ENCODE measurements around the gene TTI1.

Gene TTI1

GRCh38 chr20:38063911-38064530 lies 30.8 kb upstream of the TTI1 start:
- Histone ChIP-seq H2BK12ac (ENCODE audit: low read length) (no peak overlapping the region), H3K4me1 (ENCODE audit: control insufficient read depth in 2 of 2, insufficient read depth in 1 of 2, low read depth in 1 of 2, low read length in 2 of 2) (no peaks in the 10 kb centered on the region), H3K9me3 (replicated peaks in 1 of 2; ENCODE audit: control insufficient read depth in 2 of 2, insufficient read depth in 1 of 2, low read depth in 1 of 2, low read length in 2 of 2) (peaks cover 2% of the 10 kb centered on the region in 2 donors), H2BK5ac (ENCODE audit: low read length) (no peak overlapping the region), H3K4ac (ENCODE audit: low read length) (no peak overlapping the region), H2BK120ac (ENCODE audit: low read depth, low read length) (no peak overlapping the region), H3K18ac (ENCODE audit: low read length) (no peak overlapping the region), H4K8ac (ENCODE audit: low read depth, low read length) (no peak overlapping the region), H3K14ac (ENCODE audit: low read length) (no peak overlapping the region), H3K27me3 (ENCODE audit: control insufficient read depth in 3 of 3, insufficient read depth in 3 of 3, low read depth in 1 of 3, low read length in 3 of 3) (no peaks in the 10 kb centered on the region), H3K79me1 (ENCODE audit: low read depth, low read length) (no peaks in the 10 kb centered on the region), H3K9ac (ENCODE audit: low read depth, low read length, poor library complexity) (no peak overlapping the region), H3K4me2 (ENCODE audit: insufficient read depth, low read length, poor library complexity, severe bottlenecking) (no peak overlapping the region), H2BK15ac (ENCODE audit: low read length) (no peak overlapping the region), H2AK5ac (ENCODE audit: low read depth, low read length) (no peak overlapping the region), H3K27ac (replicated peaks; ENCODE audit: low read length) (no peak overlapping the region), H2AFZ (ENCODE audit: low read length) (no peak overlapping the region), H3K36me3 (replicated peaks in 1 of 2; ENCODE audit: control insufficient read depth in 2 of 2, insufficient read depth in 2 of 2, low read length in 2 of 2) (peaks cover 32 to 98% of the 10 kb centered on the region in 2 donors), H3K4me3 (ENCODE audit: low read length in 2 of 2) (no peak overlapping the region), H4K91ac (ENCODE audit: low read depth, low read length, poor library complexity) (no peak overlapping the region), H3K23ac (ENCODE audit: low read depth, low read length, poor library complexity) (no peak overlapping the region)
- WGBS, 2 donors (ENCODE audit: extremely low coverage in 2 of 2, insufficient read length in 2 of 2, insufficient replicate concordance in 1 of 2), result no CpG with 5 or more reads among the region's 7 CpGs
- DNase-seq (ENCODE audit: low spot score), result no peak

DNA sequence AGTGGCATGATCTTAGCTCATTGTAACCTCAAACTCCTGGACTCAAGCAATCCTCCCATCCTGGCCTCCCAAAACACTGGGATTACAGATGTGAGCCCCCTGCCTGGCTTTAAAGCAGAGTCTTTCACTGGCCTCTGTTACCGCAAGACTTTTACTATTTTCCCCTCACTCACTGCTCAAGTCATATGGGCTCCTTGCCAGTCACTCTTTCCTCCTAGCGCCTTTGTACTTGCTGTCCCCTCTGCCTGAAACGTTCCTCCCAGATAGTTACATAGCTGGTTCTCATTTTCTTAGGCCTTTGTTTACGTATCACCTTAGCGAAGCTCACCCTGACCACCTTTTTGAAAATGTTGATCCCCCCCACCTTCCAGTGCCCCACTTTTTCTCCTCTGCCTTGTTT lies 29.6 kb upstream of the TTI1 start:
- no peaks in the 10 kb centered on the region for H3K79me1 ChIP-seq (ENCODE audit: low read depth, low read length)
- H3K27ac ChIP-seq (replicated peaks; ENCODE audit: low read length), result no peak overlapping the region
- H3K14ac ChIP-seq (ENCODE audit: low read length), result no peak overlapping the region
- H2BK12ac ChIP-seq (ENCODE audit: low read length), result no peak overlapping the region
- no peak overlapping the region for H3K4ac ChIP-seq (ENCODE audit: low read length)
- no CpG with 5 or more reads among the region's 5 CpGs for WGBS, 2 donors (ENCODE audit: extremely low coverage in 2 of 2, insufficient read length in 2 of 2, insufficient replicate concordance in 1 of 2)
- H3K18ac ChIP-seq (ENCODE audit: low read length), result no peak overlapping the region
- H2AFZ ChIP-seq (ENCODE audit: low read length), result no peak overlapping the region
- H3K36me3 ChIP-seq (replicated peaks in 1 of 2; ENCODE audit: control insufficient read depth in 2 of 2, insufficient read depth in 2 of 2, low read length in 2 of 2), result peaks cover 34 to 98% of the 10 kb centered on the region in 2 donors
- H4K8ac ChIP-seq (ENCODE audit: low read depth, low read length), result no peak overlapping the region
- H3K4me3 ChIP-seq (ENCODE audit: low read length in 2 of 2), result no peak overlapping the region
- H3K4me2 ChIP-seq (ENCODE audit: insufficient read depth, low read length, poor library complexity, severe bottlenecking), result no peak overlapping the region
- no peak overlapping the region for H2BK15ac ChIP-seq (ENCODE audit: low read length)
- H3K23ac ChIP-seq (ENCODE audit: low read depth, low read length, poor library complexity), result no peak overlapping the region
- no peak overlapping the region for H3K9ac ChIP-seq (ENCODE audit: low read depth, low read length, poor library complexity)
- H3K4me1 ChIP-seq (ENCODE audit: control insufficient read depth in 2 of 2, insufficient read depth in 1 of 2, low read depth in 1 of 2, low read length in 2 of 2), result no peaks in the 10 kb centered on the region
- H2BK5ac ChIP-seq (ENCODE audit: low read length), result no peak overlapping the region
- H4K91ac ChIP-seq (ENCODE audit: low read depth, low read length, poor library complexity), result no peak overlapping the region
- no peak overlapping the region for H2BK120ac ChIP-seq (ENCODE audit: low read depth, low read length)
- H3K9me3 ChIP-seq (replicated peaks in 1 of 2; ENCODE audit: control insufficient read depth in 2 of 2, insufficient read depth in 1 of 2, low read depth in 1 of 2, low read length in 2 of 2), result peaks cover 0 to 2% of the 10 kb centered on the region in 2 donors
- H3K27me3 ChIP-seq (ENCODE audit: control insufficient read depth in 3 of 3, insufficient read depth in 3 of 3, low read depth in 1 of 3, low read length in 3 of 3), result no peaks in the 10 kb centered on the region
- no peak for DNase-seq (ENCODE audit: low spot score)
- H2AK5ac ChIP-seq (ENCODE audit: low read depth, low read length), result no peak overlapping the region

DNA sequence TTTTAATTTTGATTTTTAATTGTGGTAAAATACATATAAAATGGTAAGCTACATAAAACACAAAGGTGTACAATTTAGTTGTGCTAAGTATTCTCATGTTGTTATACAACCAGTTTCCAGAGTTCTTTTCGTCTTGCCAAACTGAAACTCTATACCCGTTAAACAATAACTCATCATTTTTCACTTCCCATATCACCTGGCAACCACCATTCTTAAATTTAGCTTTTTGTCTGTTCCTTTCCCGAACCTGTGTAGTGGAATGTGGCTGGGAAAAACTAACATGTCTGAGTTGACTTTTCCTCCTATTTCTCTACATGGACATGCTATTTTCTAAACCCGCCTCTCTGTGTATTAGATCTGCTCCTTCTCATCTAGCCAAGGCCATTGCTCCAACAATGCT lies 27.9 kb upstream of the TTI1 start:
- Histone ChIP-seq H3K4me1 (ENCODE audit: control insufficient read depth in 2 of 2, insufficient read depth in 1 of 2, low read depth in 1 of 2, low read length in 2 of 2) (no peaks in the 10 kb centered on the region), H2BK5ac (ENCODE audit: low read length) (no peak overlapping the region), H3K18ac (ENCODE audit: low read length) (no peak overlapping the region), H3K4me2 (ENCODE audit: insufficient read depth, low read length, poor library complexity, severe bottlenecking) (no peak overlapping the region), H3K27ac (replicated peaks; ENCODE audit: low read length) (no peak overlapping the region), H3K4me3 (ENCODE audit: low read length in 2 of 2) (no peak overlapping the region), H3K14ac (ENCODE audit: low read length) (no peak overlapping the region), H2AFZ (ENCODE audit: low read length) (no peak overlapping the region), H2BK12ac (ENCODE audit: low read length) (no peak overlapping the region), H2AK5ac (ENCODE audit: low read depth, low read length) (no peak overlapping the region), H4K91ac (ENCODE audit: low read depth, low read length, poor library complexity) (no peak overlapping the region), H3K79me1 (ENCODE audit: low read depth, low read length) (no peaks in the 10 kb centered on the region), H3K23ac (ENCODE audit: low read depth, low read length, poor library complexity) (no peak overlapping the region), H2BK120ac (ENCODE audit: low read depth, low read length) (no peak overlapping the region), H3K9me3 (replicated peaks in 1 of 2; ENCODE audit: control insufficient read depth in 2 of 2, insufficient read depth in 1 of 2, low read depth in 1 of 2, low read length in 2 of 2) (peaks cover 0 to 2% of the 10 kb centered on the region in 2 donors), H3K9ac (ENCODE audit: low read depth, low read length, poor library complexity) (no peak overlapping the region), H3K36me3 (replicated peaks in 1 of 2; ENCODE audit: control insufficient read depth in 2 of 2, insufficient read depth in 2 of 2, low read length in 2 of 2) (peaks cover 29 to 97% of the 10 kb centered on the region in 2 donors), H4K8ac (ENCODE audit: low read depth, low read length) (no peak overlapping the region), H2BK15ac (ENCODE audit: low read length) (no peak overlapping the region), H3K4ac (ENCODE audit: low read length) (no peak overlapping the region), H3K27me3 (ENCODE audit: control insufficient read depth in 3 of 3, insufficient read depth in 3 of 3, low read depth in 1 of 3, low read length in 3 of 3) (peaks cover 0 to 2% (median 0%) of the 10 kb centered on the region in 3 experiments)
- WGBS, 2 donors (ENCODE audit: extremely low coverage in 2 of 2, insufficient read length in 2 of 2, insufficient replicate concordance in 1 of 2), result 100% methylated on average over 1 of the region's 4 CpGs; no CpG with 5 or more reads in 1 of the 2 donors
- DNase-seq (ENCODE audit: low spot score), result no peak

DNA sequence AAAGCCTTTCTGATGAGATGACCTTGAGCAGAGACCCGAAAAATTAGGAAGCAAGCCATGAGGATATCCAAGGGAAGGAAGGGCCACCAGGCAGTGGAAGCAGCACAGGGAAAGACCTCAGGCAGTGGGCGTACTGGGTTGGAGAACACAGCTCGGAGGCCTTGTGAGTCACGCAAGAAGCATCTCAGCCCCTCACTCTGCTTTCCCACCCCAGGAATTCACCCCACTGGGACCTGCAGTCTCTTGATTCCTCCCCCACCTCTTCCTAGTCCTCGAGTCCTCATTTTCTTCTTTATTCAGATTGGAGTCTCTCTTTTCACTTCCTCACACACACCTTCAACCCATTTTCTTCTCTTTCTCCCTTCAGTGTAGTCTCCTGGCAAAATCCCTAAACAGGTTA lies 27.3 kb upstream of the TTI1 start:
- Histone ChIP-seq H3K4me1 (ENCODE audit: control insufficient read depth in 2 of 2, insufficient read depth in 1 of 2, low read depth in 1 of 2, low read length in 2 of 2) (no peaks in the 10 kb centered on the region), H2AK5ac (ENCODE audit: low read depth, low read length) (no peak overlapping the region), H3K36me3 (replicated peaks in 1 of 2; ENCODE audit: control insufficient read depth in 2 of 2, insufficient read depth in 2 of 2, low read length in 2 of 2) (peaks cover 27 to 96% of the 10 kb centered on the region in 2 donors), H2BK15ac (ENCODE audit: low read length) (no peak overlapping the region), H2BK5ac (ENCODE audit: low read length) (no peak overlapping the region), H4K91ac (ENCODE audit: low read depth, low read length, poor library complexity) (no peak overlapping the region), H2AFZ (ENCODE audit: low read length) (no peak overlapping the region), H3K4me3 (ENCODE audit: low read length in 2 of 2) (no peak overlapping the region), H2BK12ac (ENCODE audit: low read length) (no peak overlapping the region), H3K27ac (replicated peaks; ENCODE audit: low read length) (no peak overlapping the region), H3K27me3 (ENCODE audit: control insufficient read depth in 3 of 3, insufficient read depth in 3 of 3, low read depth in 1 of 3, low read length in 3 of 3) (peaks cover 0 to 2% (median 0%) of the 10 kb centered on the region in 3 experiments), H4K8ac (ENCODE audit: low read depth, low read length) (no peak overlapping the region), H3K4me2 (ENCODE audit: insufficient read depth, low read length, poor library complexity, severe bottlenecking) (no peak overlapping the region), H3K79me1 (ENCODE audit: low read depth, low read length) (no peaks in the 10 kb centered on the region), H3K9me3 (replicated peaks in 1 of 2; ENCODE audit: control insufficient read depth in 2 of 2, insufficient read depth in 1 of 2, low read depth in 1 of 2, low read length in 2 of 2) (peaks cover 0 to 2% of the 10 kb centered on the region in 2 donors), H3K23ac (ENCODE audit: low read depth, low read length, poor library complexity) (no peak overlapping the region), H3K4ac (ENCODE audit: low read length) (no peak overlapping the region), H3K14ac (ENCODE audit: low read length) (no peak overlapping the region), H3K9ac (ENCODE audit: low read depth, low read length, poor library complexity) (no peak overlapping the region), H2BK120ac (ENCODE audit: low read depth, low read length) (no peak overlapping the region), H3K18ac (ENCODE audit: low read length) (no peak overlapping the region)
- no CpG with 5 or more reads among the region's 5 CpGs for WGBS, 2 donors (ENCODE audit: extremely low coverage in 2 of 2, insufficient read length in 2 of 2, insufficient replicate concordance in 1 of 2)
- DNase-seq (ENCODE audit: low spot score), result no peak

Data from neuronal stem cell (in vitro differentiated cells).